ENCODE data around the gene KIF3A.

The KIF3A gene

GRCh38 chr5:132677682-132678400, 59.5 kb downstream of the KIF3A start:
- DNase-seq (ENCODE audit: low read depth in 2 of 2): no peak

- DNase-seq (ENCODE audit: low read depth in 2 of 2): no peak
Measured at GRCh38 chr5:132677191-132677590, 60.2 kb downstream of the KIF3A start.

DNA sequence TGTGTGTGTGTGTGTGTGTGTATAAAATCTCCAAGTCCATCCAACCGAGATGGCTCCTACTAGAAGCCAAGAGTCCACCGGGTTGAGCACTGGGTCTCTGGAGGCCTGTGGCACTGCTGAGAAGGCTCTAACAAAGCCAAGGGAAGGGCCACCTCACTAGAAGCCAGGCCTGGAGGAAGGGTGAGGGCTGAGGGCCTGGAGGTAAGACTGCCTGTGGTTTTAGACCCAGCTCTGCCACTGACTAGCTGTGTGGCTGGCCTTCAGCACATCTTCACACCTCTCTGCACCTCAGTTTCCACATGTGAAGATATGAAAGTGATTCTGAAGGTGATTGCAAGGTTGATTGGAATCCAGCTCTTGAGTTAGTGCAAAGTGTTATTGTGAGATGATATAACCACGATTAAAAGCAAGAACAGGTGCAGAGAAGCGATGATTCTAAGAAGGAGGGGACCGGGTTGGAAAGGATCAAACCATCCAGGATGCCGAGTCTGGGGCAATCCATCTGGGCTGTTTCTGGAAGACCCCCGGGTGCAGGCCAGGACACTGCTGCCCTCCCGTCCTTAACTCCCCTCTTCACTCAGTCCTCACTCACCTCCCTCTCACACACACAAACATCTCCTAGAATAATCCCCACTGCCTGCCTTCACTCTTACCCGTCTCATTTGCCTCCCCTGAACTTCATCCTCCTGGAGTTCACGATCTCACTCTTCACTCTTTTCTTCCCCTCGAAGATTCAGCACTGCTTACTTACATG, 61.2 kb downstream of the KIF3A start:
- DNase-seq (ENCODE audit: low read depth in 2 of 2): no peak

DNA sequence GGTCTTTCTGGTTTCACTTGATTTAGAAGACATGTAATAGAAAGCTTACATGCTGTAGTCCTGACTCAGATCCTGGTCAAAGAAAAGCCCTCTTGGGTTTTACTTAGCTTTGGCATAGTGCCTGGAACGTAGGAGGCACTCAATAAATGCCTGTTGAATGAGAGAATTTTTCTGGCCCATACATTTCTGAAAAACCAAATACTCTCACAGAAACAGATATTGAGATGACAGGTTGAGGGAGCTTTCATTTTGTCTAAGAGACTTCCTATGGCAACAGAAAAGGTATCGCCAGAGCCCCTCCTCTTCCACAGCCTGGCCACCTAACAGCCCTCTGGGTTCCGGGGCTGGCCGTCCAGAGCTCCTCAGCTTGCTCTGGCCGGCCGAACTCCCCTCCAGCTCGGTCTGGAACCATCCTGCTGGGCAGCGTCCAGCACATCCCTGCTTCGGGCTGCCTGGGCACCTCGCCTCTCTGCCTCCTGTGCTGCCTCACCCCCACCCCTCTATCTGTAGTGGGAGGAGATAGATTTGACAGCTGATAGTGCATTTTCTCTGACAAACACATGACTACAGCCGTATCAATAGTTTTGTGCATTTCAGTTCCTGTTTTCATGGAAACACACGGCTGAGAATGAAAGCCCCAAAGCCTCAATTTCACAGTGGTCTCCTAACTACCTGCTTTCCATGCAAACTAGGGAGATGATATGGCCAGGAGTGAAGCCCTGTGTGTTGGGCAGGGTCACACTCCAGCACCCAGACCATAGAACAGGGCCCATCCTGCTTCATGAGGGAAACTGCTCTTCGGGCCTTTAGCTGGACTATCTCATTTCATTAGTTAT, 62.5 kb downstream of the KIF3A start:
- peak; percentile 93 for DNase-seq (ENCODE audit: low read depth in 2 of 2)

DNA sequence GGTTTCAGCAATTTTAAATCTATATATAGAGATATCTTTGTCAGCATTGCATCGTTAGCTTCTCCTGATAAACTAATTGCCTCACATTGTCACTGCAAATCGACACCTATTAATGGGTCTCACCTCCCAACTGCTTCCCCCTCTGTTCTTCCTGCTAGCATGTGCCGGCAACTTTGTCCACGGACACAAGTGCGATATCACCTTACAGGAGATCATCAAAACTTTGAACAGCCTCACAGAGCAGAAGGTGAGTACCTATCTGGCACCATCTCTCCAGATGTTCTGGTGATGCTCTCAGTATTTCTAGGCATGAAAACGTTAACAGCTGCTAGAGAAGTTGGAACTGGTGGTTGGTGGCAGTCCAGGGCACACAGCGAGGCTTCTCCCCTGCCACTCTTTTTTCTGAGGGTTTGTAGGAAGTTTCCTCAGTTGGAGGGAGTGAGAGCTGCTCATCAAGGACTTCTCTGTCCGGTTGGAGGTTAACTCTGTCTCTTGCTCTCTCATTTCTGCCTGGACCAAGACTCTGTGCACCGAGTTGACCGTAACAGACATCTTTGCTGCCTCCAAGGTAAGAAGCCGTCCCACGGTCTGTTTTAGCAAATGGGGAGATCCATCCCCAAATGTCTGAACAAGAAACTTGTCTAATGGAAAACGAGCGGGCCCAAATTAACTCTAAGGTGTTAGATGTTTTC, 63.3 kb downstream of the KIF3A start, which contains the start of gene IL4:
TSS of gene IL4 (plus strand) at position 51 of the 692 bp plus-strand sequence. CDS start at position 113, 62 bp downstream.
- DNase-seq (ENCODE audit: low read depth in 2 of 2): no peak

DNA sequence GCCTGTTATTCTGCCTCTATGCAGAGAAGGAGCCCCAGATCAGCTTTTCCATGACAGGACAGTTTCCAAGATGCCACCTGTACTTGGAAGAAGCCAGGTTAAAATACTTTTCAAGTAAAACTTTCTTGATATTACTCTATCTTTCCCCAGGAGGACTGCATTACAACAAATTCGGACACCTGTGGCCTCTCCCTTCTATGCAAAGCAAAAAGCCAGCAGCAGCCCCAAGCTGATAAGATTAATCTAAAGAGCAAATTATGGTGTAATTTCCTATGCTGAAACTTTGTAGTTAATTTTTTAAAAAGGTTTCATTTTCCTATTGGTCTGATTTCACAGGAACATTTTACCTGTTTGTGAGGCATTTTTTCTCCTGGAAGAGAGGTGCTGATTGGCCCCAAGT, 63.9 kb downstream of the KIF3A start:
- no peak for DNase-seq (ENCODE audit: low read depth in 2 of 2)

GRCh38 chr5:132671000-132671399, 66.3 kb downstream of the KIF3A start:
- no peak for DNase-seq (ENCODE audit: low read depth in 2 of 2)

GRCh38 chr5:132669966-132670882, 67.1 kb downstream of the KIF3A start:
- DNase-seq (ENCODE audit: low read depth in 2 of 2): no peak

DNA sequence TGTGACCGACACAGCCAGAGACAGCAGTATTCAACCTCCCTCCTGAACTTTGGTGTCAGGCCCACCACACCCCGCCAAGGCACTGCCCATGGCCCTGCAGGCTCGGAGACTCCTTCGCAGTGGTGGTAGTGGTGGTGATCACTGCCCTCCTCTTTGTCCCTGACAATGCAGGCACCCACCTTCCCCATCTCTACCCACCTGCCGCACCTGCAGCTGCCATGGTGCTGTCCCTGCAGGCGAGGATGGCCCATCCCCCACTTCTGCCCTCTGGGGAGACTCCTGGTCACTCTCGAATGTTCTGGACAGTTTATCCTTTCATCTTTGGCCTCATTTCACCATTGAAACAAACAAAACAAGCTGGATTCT, 67.9 kb downstream of the KIF3A start:
- no peak for DNase-seq (ENCODE audit: low read depth in 2 of 2)

- DNase-seq (ENCODE audit: low read depth in 2 of 2): no peak
Measured at GRCh38 chr5:132668706-132669454, 68.5 kb downstream of the KIF3A start.

DNA sequence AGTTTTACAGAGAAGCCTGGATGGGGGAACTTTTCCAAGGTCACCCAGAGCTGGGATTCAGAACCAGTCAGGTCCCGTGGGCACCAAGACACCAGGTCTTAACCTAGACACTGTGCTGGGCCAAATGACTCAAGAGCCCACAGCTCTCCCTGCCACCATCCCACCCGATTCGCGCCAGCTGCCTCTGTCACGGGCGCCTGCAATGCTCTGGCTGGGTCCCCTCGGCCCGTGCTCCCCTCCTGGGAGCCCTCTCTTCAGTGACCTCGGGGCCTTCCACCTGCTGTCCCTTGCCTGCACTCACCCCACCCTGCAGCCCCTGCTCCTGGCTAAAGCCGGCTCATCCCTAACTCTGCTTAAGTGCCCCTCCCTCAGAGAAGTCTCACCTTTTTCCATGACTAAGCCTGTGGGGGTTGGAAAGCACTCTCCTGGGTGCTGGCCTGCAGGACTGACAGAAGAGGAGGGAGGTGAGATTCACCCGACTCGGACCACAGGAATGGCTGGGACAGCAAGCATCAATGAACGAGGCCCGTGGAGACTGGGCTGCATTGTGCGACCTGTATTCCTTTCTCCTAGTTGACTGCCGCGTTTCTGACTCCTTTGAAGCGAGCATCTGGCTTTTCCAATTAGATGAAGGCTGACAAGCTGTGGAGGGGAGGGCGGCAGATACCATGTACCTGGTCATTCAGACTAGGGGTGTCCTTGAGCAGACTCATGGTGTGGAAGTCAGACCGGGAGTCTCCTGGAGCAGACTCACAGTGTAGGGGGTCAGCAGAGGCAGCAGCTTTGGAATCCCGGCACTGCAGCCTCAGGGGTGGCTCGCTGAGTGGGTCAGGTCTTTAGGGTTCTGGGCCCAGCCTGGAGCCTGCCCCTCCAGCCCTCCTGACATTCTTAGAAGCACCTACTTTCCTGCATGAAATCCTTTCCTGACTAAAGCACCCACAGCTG, 69.3 kb downstream of the KIF3A start:
- no peak for DNase-seq (ENCODE audit: low read depth in 2 of 2)

DNA sequence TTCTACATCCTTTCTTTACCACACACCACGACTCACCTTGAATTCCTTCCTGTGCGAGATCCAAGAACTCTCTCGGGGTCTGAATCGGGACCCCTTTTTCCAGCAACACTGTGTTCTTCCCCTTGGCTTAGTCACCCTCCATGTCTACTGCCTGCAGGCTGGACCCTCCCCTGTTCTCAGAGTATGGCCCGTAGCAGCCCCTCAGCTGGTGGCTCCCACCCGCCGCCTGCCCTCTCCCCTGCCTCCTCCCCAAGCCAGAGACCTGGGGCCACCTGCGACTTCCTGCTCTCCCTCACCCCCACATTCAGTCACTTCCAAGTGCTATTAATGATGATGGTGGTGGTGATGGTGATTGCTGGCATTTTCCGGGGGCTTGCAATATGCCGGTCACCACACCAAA, 70.0 kb downstream of the KIF3A start:
- no peak for DNase-seq (ENCODE audit: low read depth in 2 of 2)

DNA sequence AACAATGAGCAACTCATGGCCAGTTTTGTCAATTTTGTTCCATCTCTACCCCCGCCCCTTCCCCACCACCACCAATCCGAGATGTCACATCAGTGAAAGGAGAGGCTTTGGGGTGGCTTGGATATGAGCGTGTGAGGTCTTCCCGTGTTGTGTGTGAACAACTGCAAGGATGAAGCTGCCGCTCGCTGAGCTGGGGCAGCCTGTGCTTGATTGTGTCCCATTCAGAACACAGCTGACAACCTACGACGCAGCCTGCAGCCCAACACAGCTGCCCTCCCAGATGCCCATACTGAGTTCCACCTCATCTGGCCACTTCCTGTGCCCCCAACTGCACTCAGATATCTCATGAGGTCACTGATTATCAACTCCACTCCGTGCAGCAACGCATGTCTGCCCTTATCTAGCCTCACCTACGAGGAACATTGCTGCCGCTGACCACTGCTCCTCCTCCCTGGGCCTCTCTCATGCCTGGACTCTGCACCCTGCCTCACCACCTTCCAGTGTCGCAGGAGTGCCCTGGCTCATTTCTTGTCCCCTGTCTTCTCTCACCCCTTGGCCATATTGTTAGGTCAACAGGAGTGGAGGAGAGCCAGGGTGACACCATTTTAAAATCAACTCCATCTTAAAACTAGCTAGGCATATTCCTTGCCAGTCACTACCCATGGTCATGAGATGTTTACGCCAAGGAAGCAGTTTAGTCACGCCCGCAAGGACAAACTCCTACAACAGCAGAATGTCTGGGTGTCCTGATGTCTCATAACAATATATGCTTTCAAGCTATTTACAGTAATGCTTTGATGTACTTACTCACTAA, 70.8 kb downstream of the KIF3A start:
- no peak for DNase-seq (ENCODE audit: low read depth in 2 of 2)

GRCh38 chr5:132665574-132666080, 71.7 kb downstream of the KIF3A start:
- DNase-seq (ENCODE audit: low read depth in 2 of 2): no peak

DNA sequence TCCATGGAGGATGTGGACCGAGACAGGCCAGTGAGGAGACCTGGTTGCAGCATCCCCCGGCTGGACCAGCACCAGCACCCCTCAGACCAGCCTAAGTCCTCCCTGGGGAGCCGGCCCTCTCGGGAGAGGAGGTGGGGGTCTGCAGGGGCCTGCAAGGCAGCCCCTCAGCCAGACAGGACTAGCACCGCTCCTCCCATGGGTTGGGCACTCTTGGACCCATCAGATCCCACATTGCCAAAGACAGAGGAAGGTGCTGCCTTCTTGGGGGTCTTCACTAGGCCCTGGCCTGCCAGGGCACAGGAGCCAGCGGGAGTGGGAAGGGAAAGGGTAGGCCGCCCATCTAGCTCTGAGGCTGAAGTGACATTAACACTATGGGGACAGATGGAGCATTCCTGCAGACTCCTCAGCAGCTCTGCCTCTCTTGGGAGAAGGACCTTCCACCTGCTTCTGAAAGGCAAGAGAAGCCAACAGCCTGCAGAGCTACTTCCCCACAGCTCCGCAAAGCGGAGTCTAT, 72.6 kb downstream of the KIF3A start:
- DNase-seq (ENCODE audit: low read depth in 2 of 2): no peak

- DNase-seq (ENCODE audit: low read depth in 2 of 2): no peak
Measured at GRCh38 chr5:132663771-132664695, 73.3 kb downstream of the KIF3A start.
